Measurements from ENCODE around the gene IL7R.

IL7R gene

DNA sequence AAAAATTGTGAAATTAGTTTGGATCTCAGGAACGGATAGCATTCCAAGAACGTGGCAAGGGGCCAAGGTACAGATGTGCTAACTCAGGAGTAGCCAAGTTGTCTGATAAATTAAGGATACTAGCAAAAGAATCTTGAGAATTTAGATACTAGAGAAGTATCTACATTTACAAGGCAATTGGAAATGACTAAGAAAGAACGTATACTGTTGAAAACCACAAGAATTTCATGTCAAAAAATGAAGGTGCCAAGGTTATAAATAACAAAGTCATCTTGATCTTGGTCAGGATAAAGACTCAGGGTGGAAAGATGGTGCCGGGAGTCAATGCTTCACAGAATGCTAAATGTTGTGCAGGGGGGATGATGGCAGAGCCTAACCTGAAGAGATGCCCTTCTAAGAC, 62.5 kb downstream of the IL7R start:
- DNase-seq = no peak

DNA sequence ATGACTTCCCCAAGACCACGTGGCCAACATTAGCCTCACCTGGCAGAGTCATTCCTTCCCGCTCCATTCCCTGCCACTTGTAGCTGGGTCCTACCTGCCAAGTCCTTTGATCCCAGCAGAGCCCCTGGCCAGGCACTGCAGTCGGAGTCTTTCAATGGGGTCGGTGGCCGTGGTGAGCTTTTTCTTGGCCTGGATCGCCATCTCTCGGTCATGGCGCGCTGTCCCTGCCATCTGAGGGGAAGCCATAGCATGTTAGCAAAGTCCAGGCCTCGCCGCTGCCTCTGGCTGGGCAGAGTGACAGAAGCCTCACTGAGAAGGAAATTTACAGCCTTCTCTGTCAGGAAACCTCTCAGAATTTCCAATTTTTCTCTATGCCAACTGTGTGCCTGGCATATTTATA, 64.2 kb downstream of the IL7R start:
- no peak for DNase-seq

GRCh38 chr5:35921930-35922329, 65.2 kb downstream of the IL7R start:
- DNase-seq = no peak

DNA sequence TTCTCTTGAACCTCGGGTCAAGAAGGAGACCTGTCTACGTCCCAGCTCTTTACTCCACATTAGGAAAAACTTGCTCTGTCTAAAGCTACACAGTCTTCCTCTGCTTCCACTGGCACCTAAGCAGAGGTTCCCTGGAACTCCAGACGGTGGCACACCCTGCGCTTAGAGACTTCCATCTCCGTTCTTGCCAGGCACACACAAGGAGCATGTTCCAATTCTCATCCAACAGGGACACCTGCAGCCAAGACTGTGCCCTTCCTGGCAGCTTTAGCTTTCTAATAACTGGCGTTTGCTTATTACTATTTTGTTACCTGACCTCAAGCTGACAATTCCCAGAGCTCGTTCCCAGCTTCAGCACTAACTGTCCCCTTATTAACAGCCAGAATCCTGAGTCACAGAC, 65.8 kb downstream of the IL7R start:
- no peak for DNase-seq

GRCh38 chr5:35924122-35924949, 67.6 kb downstream of the IL7R start:
- no peak for DNase-seq

DNA sequence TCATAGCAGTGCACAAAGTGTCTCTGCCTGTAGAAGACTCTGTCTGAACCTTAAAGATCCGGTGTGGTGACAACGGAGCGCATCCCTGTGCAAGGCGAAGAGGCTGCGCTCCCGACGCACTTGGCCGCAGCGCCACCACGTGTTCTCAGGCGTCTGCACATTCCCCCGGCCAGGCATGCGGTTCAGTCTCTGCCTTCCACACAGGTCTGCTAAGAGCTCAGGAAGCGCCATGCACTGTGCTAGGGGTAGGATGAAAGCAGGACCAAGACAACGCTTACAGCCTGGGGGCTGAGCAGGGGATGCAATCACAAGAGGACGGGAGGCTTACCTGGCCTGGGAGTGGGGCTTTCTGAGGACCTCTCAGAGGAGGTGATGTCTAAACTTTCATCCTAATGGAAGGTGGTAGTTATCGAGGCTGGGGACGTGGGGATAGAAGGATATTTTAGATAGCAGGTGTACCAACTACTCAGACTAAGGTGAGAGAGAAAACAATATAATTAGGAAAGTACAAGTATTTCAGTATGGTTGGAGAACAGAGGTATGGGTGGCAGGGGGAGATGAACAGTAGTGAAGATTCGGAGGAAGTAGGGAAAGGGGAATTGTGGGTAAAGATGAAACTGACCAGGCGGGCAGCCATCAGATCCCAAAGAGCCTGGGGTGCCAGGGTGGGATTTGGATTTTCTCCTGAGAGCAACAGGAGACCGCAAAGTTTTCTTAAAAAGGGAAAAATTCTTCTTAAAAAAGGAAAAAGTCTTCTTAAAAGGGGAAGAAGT, 68.4 kb downstream of the IL7R start:
- peak; percentile 78 to 87 for DNase-seq

DNA sequence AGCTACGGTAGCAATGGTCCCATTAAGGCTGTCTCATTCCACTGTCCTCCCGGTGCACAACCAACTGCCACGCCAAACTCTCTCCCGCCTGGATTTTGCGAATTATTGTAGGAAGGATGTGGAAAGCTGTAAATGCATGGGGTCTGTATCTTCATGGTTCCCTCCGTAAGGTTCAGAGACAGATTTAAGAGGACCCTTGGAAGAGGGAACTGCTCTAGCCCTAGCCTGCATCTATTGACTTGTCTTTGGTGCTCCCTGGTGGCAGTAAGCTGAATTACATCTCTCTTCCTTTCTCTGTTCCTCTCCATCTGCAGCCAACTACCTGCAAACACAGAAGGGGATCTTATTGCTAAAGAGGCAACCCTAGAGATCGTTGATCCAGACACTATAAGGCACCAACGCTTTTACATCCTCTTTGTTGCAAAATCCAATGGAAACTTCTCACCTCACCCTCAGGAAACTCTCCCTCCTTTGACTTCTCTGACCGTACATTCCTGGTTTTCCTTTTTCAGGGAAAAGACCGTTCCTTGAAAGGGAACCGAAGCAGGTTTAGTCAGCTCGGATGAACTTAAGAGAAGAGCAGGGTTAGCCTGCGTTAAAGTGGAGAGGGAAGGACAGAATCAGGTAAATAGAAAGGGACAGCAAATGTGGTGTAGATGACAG, 69.8 kb downstream of the IL7R start:
- DNase-seq = peak; percentile 64 to 76
